Kidney (tissue), 14 donors: ENCODE measurements around the gene SLC4A11. TPM values are rescaled to one million over a fixed set of nuclear protein-coding genes. Genes with fewer than 3 reads are reported as not detected.
"Not testable (repeated sequence)": the region's sequence is repeated elsewhere in the genome, so short reads cannot be mapped to it uniquely, and the experiment has no call there.

Source experiments
- DNase-seq, 5 donors: peaks; one replicate each; pipeline ENCODE4 v3.0.0-alpha.2; 2013 to 2020
- FAIRE-seq: peaks from 2 replicates; lab custom pipeline; 2012; peaks lifted over from hg19 to GRCh38; lab: Jason Lieb, UNC
- H3K27ac ChIP-seq, 2 donors: one replicate each; pipeline ENCODE4 v1.7.0; 2013; ENCODE audit warnings: low read depth in 2 of 2, low read length in 2 of 2, inconsistent platforms in 1 of 2
- H3K27me3 ChIP-seq: one replicate; pipeline ENCODE4 v1.7.1; 2013; ENCODE audit warnings: low read length, inconsistent platforms; ENCODE audit not compliant: control insufficient read depth, insufficient read depth
- H3K36me3 ChIP-seq, 3 donors: one replicate each; pipeline versions ENCODE4 v1.7.0 to v1.7.1; 2013; ENCODE audit warnings: low read length in 3 of 3, control low read depth in 1 of 3, inconsistent platforms in 1 of 3; ENCODE audit not compliant: insufficient read depth in 3 of 3, control insufficient read depth in 2 of 3
- H3K4me1 ChIP-seq, 3 donors: one replicate each; pipeline versions ENCODE4 v1.7.0 to v1.7.1; 2013; ENCODE audit warnings: low read length in 3 of 3, inconsistent platforms in 1 of 3, low read depth in 1 of 3; ENCODE audit not compliant: control insufficient read depth in 2 of 3, insufficient read depth in 2 of 3
- H3K4me3 ChIP-seq, 3 donors: one replicate each; pipeline versions ENCODE4 v1.7.0 to v1.8.1; 2013; ENCODE audit warnings: low read length in 3 of 3, control low read depth in 1 of 3, inconsistent platforms in 1 of 3
- H3K9ac ChIP-seq, 3 donors: one replicate each; pipeline versions ENCODE4 v1.7.0 to v1.7.1; 2013; ENCODE audit warnings: low read length in 3 of 3, control low read depth in 1 of 3, inconsistent platforms in 1 of 3
- H3K9me3 ChIP-seq, 3 donors: one replicate each; pipeline versions ENCODE4 v1.7.0 to v1.7.1; 2013; ENCODE audit warnings: low read length in 3 of 3, control low read depth in 1 of 3, inconsistent platforms in 1 of 3; ENCODE audit not compliant: control insufficient read depth in 2 of 3, insufficient read depth in 1 of 3
- intact Hi-C: fragments of 100-400 bp; cut with DNase I; formaldehyde crosslinking; loops from one replicate; pipeline ENCODE4 v1.11.1; 2022
- polyA plus RNA-seq: library from polyadenylated mRNA; stranded (reverse); fragments of 350-450 nt; fragmentation: Illumina TruSeq; extraction: RNeasy Lipid Tissue Mini Kit (QIAGEN cat#74804); gene quantifications from one replicate; pipeline ENCODE4 v1.2.3, GENCODE V29; 2014; ENCODE audit warnings: low read depth, low replicate concordance; ENCODE audit not compliant: insufficient read depth
- total RNA-seq: library from RNA; stranded (reverse); fragmentation: NEBNext Ultra II Directional; extraction: Animal tissue kit (Norgen Biotek cat#: 25700); gene quantifications from one replicate; pipeline ENCODE4 v1.2.1, GENCODE V29; 2021
- TF ChIP-seq, protein P1 (sequence below): IDR thresholded peaks from 3 replicates; pipeline ENCODE4 v1.5.1; 2012; ENCODE audit warnings: mild to moderate bottlenecking, moderate library complexity, borderline replicate concordance; ENCODE audit not compliant: insufficient read depth; ENCODE audit errors: extremely low read depth
- donor health status: control.
- donor health status: control.
- donor health status: control.
- donor health status: control.
- donor health status: control.
- donor health status: DM: yes; HTN: yes; CAD: no.
- donor health status: Normal renal cell carcinoma (clear cell type).

Gene SLC4A11
- total and polyA plus RNA-seq, 2 donors from 2014 or later, result 7.6 to 14.8 TPM

DNA sequence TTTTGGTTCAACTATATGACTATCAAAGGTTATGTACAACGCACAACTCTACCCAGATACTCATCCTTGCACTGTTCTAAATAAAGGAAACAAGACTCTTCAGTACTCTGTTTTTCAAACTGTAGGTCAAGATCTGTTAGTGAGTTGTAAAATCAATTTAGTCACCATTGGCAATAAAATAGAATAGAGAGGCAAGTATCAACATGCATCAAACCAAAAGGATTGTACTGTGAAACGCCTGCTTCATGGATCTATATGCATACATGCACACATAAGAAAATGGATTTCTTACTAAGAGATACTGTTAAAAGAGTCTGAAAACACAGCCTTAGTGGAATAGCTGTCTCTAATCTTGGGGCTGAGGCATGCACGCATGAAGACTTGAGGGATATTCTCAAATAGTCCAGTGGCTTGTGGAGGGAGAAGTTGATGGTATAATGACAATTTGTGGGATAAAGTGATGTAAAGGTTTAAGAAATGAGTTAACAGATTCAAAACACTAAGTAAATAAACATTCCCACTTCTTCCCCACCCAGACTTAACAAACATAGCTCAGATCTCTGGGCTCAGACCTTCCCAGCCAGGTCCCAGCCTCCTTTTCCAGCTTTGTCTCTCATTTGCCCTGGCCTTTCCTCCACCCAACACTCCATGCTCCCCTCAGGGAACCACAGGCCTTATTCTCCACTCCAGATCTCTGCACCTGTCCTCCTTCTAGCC is 54.9 kb downstream of the SLC4A11 start:
- Histone ChIP-seq H3K4me1 (no peaks in the 10 kb centered on the region), H3K9me3 (no peaks in the 10 kb centered on the region), H3K27me3 (no peaks in the 10 kb centered on the region), H3K4me3 (no peak overlapping the region), H3K27ac (no peak overlapping the region), H3K9ac (no peak overlapping the region), H3K36me3 (no peaks in the 10 kb centered on the region)
- FAIRE-seq (no peak), DNase-seq (no peak)
- TF ChIP-seq, protein P1, sequence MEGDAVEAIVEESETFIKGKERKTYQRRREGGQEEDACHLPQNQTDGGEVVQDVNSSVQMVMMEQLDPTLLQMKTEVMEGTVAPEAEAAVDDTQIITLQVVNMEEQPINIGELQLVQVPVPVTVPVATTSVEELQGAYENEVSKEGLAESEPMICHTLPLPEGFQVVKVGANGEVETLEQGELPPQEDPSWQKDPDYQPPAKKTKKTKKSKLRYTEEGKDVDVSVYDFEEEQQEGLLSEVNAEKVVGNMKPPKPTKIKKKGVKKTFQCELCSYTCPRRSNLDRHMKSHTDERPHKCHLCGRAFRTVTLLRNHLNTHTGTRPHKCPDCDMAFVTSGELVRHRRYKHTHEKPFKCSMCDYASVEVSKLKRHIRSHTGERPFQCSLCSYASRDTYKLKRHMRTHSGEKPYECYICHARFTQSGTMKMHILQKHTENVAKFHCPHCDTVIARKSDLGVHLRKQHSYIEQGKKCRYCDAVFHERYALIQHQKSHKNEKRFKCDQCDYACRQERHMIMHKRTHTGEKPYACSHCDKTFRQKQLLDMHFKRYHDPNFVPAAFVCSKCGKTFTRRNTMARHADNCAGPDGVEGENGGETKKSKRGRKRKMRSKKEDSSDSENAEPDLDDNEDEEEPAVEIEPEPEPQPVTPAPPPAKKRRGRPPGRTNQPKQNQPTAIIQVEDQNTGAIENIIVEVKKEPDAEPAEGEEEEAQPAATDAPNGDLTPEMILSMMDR, result no peak
- intact Hi-C loops, result no loop called here

DNA sequence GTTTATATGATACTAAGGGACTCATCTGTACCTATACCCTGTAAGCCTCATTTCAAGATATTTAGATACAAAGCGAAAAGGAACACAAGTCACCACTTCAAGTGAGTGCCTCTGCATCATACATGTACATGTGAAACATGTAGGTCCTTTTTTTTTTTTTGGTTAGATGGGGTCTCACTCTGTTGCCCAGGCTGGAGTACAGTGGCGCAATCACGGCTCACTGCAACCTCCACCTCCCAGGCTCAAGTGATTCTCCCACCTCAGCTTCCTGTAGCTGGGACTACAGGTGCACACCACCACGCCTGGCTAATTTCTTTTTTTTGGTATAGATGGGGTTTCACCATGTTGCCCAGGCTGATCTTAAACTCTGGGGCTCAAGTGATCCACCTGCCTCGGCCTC is 56.6 kb downstream of the SLC4A11 start:
- FAIRE-seq, H3K4me3 ChIP-seq, H3K27ac ChIP-seq, H3K27me3 ChIP-seq, DNase-seq, H3K4me1 ChIP-seq, intact Hi-C loops, H3K9me3 ChIP-seq, H3K9ac ChIP-seq, H3K36me3 ChIP-seq: not testable (repeated sequence)

DNA sequence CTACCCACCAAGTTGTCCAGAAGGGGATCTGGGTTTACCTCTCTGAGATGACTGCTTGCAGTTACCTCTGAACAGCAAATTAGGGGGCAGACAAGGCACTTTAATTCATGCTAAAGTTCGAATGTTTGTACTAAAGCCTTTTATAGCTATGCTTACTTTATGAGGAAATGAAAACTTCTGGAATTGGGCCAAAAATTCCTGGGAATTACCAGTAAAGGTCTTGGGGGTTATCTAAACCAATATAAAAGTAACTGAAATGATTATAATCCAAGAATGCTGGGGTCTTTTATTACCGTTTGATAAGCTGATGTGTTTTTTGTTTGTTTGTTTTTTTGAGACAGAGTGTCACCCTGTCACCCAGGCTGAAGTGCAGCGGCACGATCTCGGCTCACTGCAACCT is 57.7 kb downstream of the SLC4A11 start:
- no peaks in the 10 kb centered on the region for H3K27me3 ChIP-seq
- no peak overlapping the region for H3K9ac ChIP-seq
- DNase-seq (peak in 1 of 5 donors; percentile 19), FAIRE-seq (no peak)
- no peak overlapping the region for H3K4me3 ChIP-seq
- H3K4me1 ChIP-seq, result no peaks in the 10 kb centered on the region
- TF ChIP-seq, protein P1, result no peak
- no peaks in the 10 kb centered on the region for H3K9me3 ChIP-seq
- no peaks in the 10 kb centered on the region for H3K36me3 ChIP-seq
- intact Hi-C loops, result no loop called here
- no peak overlapping the region for H3K27ac ChIP-seq

DNA sequence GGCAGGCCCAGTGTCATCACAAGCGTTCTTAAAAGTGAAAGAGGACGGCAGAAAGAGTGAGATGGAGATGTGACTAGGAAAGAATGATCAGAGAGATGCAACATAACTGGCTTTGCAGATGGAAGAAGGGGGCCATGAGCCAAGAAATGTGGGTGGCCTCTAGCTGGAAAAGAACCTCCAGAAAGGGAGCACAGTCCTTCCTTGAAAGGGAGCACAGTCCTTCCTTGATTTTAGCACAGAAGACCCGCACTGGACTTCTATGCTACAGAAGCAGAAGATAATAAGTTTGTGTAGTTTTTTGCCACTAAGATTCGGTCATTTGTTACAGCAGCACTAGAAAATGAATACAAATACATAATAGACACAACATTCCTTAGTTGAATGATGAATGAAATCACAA is 58.7 kb downstream of the SLC4A11 start:
- FAIRE-seq (no peak), DNase-seq (no peak)
- Histone ChIP-seq H3K36me3 (no peaks in the 10 kb centered on the region), H3K4me3 (no peak overlapping the region), H3K27ac (no peak overlapping the region), H3K27me3 (no peaks in the 10 kb centered on the region), H3K4me1 (no peaks in the 10 kb centered on the region), H3K9ac (no peak overlapping the region), H3K9me3 (no peaks in the 10 kb centered on the region)
- TF ChIP-seq, protein P1, result no peak
- intact Hi-C loops, result no loop called here
